GM18517 (cell line): Measurements from ENCODE around the gene ZNRF3.
"Not testable (repeated sequence)": the region's sequence is repeated elsewhere in the genome, so short reads cannot be mapped to it uniquely, and the experiment has no call there.

ENCODE experiments used
- ATAC-seq: cut with Tn5 transposase; IDR thresholded peaks from one replicate; pipeline ENCODE4 v1.9.1; 2021; ENCODE audit warnings: mild to moderate bottlenecking, moderate library complexity; ENCODE audit not compliant: unreplicated experiment

Gene ZNRF3

DNA sequence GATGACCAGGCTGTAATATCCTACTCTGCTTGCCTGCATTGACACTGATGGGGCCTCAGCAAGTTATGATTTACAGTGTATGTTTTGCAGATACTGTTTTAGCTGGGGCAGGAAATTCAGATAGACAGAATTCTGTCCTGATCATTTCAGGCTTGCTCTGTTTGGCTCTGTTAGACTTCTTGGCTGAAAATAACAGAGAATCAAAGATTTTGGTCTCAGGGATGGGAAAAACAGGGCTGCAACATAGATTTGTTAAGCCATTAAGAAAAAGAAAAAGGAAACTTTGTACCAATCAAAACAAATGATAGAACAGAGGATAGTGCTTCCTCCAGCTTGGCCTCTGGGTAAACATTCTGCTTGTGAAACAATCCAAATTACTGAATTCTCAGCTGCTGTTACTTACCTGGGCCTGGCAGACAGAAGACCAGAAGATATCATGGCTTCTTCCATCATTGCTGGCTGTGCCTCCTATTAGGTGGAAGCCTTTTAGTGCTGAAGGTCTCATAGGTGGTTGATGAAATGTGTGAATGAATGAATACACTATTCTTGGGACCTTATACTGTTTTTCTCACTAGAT lies 22.0 kb downstream of the ZNRF3 start:
- no peak for ATAC-seq

DNA sequence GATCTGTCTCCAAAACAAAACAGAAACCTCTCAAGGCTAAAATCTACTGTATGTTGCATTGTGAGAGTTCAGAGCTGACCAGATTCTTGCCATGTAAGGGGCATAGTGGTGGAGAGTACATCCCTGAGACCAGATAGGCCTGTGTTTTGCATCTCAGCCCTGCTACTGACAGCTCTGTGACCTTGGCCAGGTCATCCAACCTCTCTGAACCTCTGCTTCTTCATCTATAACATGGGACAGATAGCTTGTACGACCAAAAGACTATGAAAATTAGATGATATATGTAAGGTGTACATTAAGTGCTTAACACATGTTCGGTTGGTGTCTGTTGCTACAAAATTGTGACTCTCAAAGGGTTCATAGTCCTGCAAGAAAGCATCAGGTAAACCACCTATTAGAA lies 22.9 kb downstream of the ZNRF3 start:
- no peak for ATAC-seq

DNA sequence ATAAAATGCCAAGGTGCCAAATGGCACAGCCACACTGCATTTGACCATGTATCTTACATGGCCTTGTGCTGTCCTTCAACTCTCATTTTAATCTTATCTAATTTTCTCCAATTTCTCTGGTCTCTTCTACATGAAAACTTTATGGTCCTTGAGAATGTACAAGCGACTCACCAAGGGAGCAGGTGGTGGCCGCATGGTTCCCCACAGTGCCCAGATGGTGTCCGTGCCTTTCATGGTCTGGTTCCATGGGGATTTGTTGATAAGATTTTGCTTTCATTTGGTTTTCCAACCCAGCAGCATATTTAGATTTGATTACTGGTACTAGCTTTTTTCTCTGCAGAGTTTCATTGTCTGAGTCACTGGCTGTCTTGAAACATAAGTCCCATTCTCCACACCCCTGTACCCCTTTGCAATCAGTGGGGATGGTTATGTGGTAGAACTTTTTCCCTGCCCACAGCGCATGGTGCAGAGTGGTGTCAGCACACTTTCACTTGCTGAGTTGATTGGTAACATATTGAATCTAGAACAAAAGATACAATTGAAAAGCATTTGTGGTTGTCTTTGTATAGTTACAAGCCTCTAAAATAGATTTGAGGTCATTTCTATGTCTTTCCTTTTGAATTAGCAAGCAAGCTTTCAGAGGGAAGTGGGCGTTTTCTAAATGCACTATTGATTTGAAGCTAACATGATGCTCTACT lies 24.1 kb downstream of the ZNRF3 start:
- ATAC-seq = peak; percentile 68

DNA sequence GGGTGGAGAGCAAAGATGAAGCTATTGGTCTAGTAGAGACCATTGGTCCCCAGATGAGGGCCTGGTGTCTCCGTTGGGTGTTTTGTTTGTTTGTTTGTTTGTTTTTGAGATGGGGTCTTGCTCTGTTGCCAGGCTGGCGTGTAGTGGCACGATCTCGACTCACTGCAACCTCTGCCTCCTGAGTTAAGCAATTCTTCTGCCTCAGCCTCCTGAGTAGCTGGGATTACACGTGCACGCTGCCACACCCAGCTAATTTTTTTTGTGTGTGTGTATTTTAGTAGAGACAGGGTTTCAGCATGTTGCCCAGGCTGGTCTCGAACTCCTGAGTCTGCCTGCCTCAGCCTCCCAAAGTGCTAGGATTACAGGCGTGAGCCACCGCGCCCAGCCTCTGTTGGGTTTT lies 25.4 kb downstream of the ZNRF3 start:
- not testable (repeated sequence) for ATAC-seq

DNA sequence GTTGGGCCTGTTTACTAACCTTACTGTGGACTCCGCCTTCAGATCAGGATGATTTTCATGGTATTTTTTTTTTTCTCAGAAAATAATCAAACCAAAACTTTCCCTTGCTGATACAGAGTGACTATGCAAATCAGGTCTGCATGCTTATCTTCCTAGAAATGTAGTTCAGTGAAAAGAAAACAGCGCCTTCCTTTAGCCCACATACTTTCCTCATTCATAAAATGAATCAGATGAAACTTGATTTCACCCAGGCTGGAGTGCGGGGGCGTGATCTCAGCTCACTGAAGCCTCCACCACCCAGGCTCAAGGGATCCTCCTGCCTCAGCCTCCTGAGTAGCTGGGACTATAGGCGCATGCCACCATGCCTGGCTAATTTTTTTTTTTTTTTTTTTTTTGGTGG lies 26.0 kb downstream of the ZNRF3 start:
- no peak for ATAC-seq

DNA sequence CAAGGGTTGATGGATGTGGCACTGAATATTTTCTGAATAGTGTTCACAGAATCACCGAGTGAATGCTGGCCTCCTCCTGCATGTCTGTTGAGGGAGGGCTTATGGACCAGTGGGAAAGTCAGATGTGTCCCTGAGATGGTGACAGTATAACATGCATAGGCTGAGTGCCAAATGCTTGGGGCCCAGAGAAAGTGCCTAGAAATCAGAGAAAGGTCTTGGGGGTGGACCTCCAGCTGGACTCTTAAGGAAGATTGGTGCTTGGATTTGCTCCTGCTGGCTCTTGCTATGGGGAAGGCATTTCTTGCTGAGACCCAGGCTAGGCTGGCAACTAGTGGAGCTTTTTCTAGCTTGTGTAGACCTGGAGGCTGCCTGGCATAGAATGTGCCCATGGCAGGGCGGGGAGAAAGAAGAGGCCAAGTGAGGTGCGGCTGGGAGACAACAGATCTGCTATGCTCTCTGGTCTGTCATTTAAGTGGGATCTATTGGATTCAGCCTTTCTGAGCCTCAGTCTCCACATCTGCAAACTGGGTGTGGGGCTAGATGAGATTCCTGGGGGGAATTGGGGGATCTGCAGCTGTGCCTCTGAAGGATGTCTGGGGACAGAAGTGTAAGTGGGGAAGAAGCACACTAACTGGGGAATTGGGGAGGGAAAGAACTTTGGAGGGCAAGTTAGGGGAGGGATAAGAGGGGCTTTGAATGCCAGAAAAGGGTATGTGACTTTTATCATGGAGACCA lies 27.4 kb downstream of the ZNRF3 start:
- ATAC-seq = no peak

DNA sequence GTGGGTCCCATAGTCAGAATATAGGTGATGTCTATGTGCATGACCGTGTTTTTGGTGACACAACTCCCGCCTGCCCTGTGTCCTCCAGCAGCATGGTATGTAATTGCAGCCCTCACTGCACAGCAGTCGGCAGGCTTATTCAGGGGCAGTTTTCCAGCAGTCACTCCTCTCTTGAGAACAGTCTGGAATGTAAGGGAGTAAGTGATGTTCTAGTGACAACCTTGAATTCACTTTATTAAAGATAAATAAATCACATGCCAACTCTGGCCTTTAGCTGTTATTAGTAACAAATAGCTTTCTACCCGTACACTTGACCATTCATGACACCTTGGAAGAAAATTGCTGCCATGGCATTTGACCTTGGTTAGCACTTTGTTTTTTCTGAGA lies 27.9 kb downstream of the ZNRF3 start:
- ATAC-seq = no peak

DNA sequence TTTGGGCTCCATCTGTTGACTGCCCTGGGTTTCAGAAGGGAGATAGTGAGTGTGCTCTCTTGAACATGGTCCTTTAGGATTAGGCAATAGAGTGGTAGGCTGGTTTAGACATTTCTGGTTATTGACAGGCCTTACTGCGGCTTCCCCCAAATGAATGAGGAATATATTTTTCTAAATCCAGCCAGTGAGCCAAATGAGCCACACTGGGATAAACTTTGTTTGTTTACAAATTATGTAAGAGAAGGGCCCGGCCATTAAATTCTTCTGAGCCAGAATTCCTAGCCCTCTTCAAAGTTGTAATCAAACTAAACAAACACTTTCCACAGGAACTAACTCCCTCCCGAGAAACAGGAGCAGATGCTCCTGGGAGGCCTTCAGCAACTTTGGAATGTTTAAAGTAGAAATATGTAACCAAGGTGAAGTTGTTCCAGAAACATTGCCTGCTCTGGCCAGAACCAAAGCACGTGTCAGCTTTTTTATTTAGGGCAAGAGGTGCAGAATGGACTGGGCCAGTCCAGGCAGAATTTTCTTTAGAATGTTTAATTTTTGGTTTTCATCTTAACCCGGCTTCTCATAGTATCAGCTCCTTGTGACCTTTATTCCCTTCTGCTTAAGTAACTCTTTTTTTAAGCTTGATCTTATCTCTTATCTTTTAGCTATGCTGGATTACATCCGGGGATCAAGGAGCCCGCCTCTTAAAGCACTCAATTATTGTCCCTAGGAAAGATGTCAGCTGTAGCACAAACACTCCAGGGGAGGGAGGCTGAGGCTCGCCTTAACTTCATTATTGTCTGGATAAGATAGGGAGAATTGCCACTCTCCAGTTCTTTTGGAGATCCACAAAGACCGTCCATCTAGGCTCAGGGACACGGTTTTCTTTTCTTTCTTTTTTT lies 28.7 kb downstream of the ZNRF3 start:
- no peak for ATAC-seq

DNA sequence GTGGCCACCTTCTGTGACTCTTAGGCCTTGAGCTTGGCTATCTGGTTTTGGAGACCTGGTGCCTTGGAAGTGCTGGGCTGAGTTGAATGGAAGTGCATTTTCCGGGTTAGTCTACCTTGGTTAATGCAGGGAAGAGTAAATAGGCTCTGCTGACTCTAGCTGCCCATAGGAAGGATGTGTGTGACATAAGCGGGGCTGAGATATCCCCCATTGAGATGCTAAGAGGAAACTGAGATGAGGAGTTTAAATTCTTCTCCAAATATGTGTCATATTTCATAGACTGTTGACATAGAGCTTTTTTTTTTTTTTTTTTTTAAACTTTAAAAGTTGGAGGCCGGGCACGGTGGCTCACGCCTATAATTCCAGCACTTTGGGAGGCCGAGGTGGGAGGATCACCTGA lies 30.8 kb downstream of the ZNRF3 start:
- no peak for ATAC-seq

DNA sequence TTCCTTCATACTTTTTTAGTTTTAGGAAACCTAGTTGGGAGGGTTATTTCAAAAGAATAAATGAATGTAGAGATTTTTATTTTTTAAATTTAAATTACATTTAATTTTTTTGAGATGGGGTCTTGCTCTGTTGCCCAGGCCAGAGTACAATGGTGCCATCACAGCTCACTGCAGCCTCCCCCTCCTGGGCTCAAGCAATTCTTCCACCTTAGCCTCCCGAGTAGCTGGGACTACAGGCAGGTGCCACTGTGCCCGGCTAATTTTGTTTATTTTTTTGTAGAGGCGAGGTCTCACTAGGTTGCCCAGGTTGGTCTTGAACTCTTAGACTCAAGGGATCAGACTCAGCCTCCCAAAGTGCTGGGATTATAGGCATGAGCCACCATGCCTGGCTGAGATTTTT lies 32.6 kb downstream of the ZNRF3 start:
- ATAC-seq = no peak

DNA sequence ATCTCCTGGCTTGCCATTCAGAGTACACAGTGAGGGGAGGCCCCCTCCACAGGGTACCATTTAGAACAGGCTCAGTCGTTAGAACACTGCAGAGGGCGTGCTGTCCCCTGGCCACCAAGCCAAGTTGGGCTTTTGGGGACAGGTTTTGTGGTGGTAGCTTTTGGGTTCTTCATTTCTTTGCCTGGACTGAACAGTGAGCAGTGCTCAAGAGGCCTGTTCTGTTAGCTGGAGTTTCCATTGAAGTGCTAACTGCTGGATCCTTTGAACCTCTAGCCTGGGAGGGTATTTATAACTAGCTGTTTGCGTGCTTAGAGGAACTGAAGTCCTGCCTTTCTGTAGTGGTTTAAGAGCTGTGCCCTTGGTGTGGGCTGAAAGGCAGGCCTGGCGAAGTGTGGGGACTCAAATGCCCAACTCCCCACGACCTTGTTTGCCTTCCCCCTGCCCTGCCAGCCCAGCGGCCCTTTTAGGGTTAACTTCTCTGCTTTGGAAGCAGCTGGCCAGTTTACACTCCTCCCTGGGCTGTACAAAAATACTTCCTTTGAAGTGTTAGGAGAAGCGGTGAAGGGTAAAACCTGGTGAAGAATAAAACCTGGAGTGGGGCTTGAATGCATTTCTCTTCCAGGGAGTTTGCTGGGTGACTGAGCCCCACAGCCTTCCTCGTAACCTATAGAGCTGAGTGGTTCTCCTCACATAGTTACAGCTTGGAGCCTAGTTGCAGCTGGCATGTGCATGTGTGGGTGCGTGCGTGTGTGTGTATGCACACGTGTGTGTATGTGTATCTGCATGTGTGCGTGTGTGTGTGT lies 34.6 kb downstream of the ZNRF3 start:
- ATAC-seq = no peak

DNA sequence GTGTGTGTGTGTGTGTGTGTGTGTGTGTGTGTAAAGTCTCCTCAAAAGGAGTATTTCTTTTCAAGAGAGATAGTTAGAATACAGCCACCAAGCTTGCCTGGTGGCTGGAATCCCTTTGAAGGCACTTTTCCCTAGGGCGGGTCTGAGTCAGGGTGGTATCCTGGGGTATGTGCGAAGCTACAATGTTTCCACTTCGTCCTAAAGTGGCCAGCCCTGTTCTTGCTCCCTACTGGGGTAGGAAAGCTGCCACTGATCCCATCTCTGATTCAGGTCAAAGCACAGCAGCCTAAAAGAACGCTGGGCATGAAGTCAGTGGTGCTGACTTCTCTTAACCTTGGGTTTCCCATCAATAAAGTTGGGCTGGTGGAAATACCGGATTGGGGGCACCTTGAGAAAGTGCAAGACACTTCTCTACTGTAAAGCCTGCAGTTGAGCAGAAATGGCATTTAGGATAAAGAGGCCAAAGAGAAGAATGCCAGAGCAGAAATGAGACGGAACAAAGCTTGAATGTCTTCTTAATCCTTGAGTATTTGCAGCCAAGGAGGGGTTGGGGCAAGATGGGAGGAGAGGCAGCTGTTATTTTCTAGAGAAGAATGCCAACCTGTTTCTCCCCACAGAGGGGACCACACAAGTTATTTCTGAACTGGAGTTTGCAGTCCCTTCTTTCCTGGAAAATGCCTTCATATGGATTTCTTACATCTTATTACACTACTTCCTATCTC lies 35.3 kb downstream of the ZNRF3 start:
- no peak for ATAC-seq

DNA sequence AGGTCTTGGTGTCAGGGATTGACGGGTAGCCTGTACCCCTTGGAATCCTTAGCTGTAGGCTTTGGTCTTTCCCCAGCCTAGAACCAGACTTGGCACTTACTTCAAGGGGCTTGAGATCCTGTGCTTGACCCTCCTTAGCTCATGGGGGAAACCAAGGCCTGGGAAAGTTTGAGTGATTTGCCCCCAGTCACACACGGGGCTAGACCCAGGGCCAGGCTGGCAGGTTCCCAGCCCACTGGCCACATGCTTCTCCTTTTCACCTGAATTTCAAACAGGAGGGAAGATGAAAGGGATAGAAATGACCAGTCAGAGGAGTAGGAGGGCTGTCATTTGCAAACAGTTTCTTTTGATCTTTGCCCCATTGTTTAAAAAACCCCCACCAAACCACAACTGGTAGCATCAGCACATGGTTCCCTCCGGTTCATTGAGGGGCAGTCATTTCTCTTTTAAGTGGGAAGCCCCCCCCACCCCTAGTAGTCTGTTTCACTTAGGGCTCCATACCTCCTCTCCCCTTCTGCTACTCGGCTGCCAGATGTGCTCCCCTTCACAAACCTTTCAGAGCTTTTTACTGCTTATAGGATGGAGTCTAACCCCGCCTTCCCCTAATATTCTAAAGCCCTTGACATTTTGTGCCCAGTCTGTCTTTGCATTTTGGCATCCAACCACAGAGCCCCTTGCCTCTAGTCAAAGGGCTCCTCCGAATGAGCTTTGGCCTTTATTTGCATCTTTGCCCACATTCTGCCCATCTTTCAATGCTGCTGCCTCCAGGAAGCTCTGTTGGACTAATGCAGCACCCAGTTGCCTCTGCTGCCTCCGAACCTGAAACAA lies 37.6 kb downstream of the ZNRF3 start:
- ATAC-seq = no peak

DNA sequence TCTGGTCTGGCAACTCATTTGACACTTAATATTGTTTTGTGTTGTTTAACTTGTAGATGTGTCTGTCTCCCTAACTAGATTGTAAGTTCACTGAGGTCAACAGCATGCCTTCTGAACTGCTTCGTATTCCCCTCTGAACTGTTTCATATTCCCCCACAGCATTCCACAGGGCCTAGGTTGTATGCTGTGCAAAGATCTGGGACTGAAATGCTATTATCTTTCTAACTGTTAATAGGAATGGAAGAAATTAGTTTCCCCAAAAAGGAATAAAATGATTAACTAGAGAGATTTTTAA lies 38.2 kb downstream of the ZNRF3 start:
- no peak for ATAC-seq

DNA sequence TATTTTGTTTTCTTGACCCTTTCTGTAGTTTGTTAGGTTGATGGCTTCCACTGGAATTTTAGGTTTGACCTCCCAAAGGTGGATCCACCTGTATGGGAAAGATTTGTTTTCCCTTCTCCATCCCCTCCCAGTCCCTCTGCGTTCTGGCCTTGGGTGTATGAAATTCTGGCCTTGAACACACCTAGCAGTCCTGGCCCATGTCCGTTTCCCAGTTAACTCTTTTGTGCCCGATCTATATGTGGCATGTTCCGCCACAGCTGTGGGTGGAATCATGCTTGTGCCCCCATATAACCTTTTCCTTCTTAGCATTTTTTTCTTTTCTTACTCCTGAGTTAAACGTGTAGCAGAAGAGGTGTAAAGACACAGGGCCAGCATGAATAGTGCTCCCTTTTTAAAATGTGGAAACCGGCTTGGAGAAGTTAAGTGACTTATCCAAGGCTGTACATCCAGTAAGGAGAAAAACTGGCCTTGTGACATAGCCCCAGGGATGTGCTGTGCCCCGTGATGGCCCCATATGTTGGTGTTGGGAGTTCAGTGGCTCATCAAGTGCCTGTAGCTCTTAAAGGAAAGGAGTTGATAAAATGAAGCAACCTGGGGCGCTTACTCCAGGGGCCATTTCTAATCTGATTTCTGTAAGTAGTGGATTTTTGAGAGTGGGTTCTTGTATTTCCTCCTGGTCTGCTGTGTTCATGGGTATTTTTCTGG lies 39.3 kb downstream of the ZNRF3 start:
- no peak for ATAC-seq

DNA sequence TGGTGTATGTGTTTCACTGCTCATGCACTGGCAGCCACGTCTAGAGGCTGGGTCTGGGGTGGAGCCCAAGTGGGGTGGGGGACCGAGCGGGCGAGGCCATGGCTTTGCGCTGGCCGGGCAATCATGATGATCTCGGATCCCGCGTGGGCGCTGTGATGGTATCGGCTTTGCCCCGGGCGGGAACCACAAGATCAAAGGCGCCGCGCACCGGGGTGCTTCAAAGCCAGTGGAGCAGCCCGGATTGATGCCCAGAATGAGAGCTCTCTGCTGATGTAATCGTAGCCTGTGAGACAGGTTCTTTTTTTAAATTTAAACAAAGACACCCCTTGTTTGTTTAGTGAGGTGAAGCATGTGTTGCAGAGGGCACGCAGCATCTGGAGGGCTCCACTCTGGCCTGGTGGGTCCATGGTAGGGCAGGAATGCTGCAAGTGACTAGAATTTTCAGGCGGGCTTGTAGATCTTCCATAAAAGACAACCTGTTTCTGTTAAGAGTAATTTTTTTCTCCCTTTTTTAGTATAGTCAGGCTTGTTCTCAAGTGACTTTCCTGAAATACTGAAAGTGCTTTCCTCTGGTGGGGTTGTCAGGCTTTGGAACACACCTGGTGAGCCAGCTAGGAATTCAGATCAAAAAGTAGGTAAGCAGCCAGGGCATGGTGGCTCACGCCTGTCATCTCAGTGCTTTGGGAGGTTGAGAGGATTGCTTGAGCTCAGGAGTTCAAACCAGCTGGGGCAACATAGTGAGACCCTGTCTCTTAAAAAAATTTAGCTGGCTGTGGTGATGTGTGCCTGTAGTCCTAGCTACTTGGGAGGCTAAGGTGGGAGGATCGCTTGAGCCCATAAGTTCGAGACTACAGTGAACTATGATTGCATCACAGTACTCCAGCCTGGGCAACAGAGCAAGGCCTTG lies 40.7 kb downstream of the ZNRF3 start:
- no peak for ATAC-seq

DNA sequence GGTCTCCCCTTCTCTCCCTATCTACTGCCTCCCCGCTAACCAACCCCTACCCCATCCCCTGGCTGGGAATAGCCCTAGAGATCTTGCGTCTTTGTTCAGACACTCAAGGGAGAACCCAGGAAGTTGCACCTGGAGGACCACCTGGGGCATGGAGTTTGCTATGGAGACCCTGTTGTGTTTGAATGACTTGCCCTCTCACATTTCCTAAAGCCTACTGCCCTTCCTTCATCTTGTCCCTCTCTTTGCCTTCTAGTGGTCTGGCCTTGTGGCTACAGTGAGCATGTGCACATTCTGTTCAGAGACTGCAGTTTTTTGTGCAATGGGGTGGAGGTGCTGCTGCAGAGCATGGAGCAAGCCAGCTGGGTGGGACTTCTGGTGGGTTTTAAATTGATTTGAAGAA lies 42.5 kb downstream of the ZNRF3 start:
- ATAC-seq = no peak

DNA sequence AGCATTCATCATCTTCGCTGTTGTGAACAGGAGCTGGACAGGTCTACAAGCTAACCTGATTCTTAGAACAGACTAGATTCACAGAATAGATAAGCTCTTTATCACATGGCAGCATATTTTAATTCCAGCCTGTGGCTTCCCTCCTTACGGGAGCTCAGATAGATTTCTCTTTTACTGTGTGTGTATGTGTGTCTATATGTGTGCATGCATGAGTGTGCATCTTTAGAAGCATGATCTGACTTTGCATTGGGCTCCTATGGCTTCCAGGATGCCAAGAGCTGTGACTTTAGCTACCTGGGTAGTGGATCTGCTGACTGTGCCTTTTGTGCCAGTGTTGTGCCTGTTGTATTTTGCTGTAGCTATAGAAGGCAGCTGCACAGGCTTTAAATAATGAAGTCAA lies 44.3 kb downstream of the ZNRF3 start:
- ATAC-seq = no peak
